Renal cortical epithelial cell (primary cell): Measurements from ENCODE around the gene FAM83F. TPM values are rescaled to one million over a fixed set of nuclear protein-coding genes. Genes with fewer than 3 reads are reported as not detected.
A peak's percentile ranks its signal among the peaks of the same experiment; 100 is the strongest.

Experiments
- DNase-seq: peaks from one replicate; pipeline ENCODE4 v3.0.0-alpha.2; 2011; ENCODE audit warnings: low read depth
- total RNA-seq: library from RNA; depleted of rRNA; stranded (reverse); fragments of >200 nt; gene quantifications from 2 replicates; pipeline ENCODE4 v1.2.3, GENCODE V29; 2014

The FAM83F gene
- total RNA-seq, 1 donor from 2014 or later = 4.6 TPM

DNA sequence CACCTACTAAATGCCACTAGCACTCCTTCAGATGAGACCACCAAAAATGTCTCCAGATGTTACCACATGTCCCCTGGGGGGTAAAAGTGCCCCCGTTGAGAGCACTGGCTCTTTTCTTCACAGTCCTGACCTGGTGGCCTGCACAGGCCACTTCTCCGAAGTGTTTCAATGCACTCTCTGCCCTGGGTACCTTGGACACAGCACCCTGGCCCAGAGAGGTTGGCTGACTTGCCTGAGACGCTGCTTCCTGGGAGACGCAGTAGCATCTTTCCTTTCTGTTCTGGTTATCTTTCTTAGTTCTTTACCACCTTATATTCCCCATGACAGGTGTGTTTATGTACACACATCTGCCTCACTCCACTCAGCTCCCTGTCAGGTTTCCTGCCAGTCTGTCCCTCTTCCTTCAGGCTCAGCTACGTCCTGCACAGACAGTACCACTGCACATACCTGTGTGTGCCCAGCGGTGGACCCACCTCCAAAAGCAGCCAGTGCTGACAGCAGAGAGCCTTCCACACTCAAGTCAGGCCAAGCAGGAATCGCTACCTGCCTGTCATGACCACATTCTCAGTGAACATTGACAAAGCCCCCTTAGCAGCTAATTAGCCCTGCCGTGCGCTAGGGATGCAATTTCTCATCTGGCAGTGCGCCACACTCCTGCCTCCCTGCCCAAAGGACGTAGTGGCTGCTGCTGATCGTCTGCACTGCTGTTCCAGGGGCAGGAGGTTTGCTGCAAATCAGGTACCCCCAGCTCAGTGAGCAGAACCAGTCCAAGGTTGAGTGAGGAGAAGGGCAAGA is 39.0 kb downstream of the FAM83F start:
- no peak for DNase-seq

DNA sequence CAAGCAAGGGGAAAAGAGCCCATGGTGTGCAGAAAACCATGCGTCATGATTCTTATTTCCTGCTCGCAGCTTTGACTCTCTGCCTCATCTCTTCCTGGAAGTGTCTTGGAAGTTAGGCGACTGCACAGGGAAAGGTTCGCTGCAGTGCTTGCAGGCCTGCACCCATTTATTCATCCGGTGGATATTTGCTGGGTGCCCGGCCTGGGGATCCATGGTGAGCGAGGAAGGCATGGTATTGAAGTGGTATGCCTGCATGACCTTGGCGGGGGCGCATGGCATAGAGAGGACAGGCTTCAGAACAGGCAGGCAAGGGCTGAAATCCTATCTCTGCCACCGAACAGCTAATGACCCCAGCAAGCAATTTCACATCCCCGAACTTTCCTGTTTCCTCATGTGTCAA is 40.6 kb downstream of the FAM83F start:
- no peak for DNase-seq

DNA sequence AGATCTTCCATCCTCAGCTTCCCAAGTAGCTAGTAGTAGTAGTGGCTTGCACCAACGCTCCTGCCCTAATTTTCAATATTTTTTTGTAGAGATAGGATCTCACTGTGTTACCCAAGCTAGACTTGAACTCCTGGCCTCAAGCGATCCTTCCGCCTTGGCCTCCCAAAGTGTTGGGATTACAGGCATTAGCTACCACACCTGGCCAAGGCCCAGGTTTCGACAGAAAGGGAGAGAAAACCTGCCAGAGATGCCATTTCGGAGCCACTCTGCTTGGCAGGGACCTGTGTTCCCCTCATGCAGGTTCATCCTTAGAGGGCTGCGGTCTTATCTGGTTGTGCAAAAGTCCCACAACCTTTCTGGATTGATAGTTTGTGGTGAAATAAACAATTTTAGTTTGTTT is 41.4 kb downstream of the FAM83F start:
- no peak for DNase-seq

DNA sequence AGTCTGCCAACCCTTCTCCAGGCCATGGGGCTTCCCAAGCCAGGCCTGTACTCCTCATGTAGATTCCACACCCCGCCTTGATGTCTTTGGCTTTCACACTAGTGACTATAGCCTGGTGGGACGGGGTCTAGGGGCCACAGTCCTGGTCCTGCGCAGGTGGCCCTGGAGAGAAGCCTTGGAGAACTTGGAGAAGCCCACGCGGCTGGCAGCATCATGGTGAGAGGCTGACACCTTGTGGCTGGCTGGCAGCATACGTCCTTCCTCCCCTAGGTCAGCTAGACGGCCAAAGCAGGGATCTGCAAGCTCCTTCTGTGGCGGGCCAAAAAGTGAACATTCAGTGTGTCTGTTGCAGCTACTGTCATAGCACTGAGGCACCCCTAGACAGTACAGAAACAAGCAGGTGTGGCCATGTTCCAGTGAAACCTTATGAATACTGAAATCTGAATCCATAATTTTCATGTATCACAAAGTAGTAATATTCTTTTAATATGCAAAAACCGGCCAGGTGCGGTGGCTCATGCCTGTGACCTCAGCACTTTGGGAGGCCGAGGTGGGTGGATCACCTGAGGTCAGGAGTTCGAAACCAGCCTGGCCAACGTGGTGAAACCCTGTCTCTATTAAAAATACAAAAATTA is 42.0 kb downstream of the FAM83F start:
- DNase-seq = peak; percentile 54

DNA sequence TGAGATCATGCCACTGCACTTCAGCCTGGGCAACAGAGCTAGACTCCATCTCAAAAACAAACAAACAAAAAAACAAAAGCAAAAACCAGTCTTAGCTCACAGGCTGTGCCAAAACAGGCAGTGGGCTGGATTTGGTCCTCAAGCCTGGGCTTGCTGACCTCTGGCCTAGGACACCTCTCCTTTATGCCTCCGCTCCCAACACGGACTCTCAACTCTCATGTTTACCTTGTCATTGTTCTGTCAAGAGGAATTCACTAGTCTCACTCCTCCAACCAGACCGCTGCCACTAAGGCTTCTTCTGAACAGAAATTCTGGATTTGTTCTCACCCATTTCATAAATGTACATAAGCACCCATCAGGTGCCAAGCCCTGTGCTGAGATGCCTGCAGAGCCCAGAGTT is 42.6 kb downstream of the FAM83F start:
- no peak for DNase-seq

DNA sequence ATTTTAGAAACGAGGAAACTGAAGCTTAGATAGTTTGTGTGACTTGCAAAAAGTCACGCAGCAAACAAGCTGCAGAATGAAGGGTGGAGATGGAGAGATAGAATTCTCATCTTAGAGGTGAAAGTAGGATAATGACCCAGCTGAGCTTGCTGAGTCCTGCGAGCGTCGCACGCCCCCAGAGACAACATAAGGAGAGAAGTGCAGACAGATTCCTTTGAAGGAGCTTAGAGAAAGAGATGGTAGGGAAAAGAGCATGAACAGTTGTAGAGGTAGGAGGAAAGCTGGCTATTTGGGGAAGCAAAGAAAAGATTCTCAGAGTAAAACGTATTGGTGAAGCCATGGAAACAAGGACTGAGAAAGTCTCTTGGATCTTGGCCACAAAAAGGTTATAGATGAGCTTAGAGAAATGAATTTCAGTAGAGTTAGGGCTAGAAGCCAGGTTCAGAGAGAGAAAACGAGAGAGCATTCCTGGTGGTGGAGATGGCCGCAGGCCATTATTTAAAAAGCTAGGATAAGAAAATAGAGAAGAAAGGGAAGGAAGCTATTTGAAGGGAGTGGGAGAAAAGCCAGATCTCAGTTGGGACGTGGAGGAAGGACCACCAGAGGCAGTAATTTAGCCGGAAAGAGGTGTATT is 44.8 kb downstream of the FAM83F start:
- no peak for DNase-seq

DNA sequence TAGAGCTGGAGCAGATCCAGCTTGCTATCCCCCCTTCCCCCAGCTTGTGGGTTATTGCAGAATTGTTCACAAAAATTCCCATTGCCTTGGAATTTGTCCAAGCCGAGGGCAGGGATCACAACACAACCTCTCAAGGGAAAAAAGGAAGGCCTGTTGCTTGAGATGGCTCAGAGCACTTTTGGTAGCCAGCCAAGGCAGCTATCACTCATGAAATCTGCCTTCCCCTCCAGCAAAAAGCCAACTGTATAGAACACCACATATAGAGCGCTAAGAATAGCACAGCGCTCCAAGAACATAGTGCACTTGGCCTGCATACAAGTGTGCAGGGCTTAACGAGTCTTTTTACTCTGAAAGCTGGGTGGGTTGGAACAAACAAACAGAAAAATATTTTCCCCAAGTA is 46.2 kb downstream of the FAM83F start:
- DNase-seq = peak; percentile 88

DNA sequence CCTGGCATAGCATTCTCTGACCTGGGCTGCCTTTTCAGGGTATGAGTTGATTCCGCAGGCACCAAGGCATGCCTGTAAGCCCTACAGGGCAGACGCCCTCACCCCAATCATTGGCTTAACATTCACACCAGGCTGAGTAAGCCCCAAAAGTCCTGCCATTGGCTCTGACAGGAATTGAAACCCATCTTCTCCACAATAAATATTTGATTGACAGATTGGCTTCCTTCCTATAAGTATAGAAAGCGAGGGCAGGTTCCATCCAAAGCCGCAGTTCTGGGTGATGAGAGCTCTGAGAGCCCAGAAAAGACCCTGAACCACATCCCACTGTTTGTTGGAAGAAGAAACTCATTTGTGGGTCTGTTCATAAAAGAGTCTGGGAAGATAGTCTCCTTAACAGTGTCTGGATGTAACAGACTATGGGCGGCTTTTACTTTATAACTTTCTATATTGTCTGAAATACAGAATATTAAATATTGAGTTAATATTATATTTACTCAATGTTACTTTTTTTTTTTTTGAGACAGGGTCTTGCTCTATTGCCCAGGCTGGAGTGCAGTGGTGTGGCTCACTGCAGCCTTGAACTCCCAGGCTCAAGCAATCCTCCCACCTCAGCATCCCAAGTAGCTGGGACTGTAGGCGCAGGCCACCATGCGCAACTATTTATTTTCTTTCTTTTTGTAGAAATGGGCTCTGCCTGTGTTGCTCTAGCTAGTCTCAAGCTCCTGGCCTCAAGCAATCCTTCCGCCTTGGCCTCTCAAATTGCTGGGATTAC is 46.8 kb downstream of the FAM83F start:
- no peak for DNase-seq

DNA sequence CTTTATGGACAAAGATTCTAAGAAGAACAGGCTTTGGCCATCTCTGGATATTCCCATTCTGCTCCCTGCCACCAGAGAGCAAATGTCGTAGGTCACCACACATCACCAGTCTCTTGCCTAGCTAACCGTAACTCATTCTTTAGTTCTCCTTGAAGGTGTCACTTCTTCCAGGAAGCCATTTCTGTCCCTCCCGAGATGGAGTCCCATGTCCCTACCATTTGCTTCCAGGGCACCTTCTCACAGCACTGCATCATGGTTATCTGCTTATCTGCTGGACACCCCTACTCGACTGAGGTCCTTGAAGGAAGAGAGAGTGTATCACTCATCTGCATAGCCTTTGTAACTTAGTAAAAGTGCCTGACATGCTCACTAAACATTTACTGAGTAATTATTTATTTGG is 47.6 kb downstream of the FAM83F start:
- DNase-seq = no peak

DNA sequence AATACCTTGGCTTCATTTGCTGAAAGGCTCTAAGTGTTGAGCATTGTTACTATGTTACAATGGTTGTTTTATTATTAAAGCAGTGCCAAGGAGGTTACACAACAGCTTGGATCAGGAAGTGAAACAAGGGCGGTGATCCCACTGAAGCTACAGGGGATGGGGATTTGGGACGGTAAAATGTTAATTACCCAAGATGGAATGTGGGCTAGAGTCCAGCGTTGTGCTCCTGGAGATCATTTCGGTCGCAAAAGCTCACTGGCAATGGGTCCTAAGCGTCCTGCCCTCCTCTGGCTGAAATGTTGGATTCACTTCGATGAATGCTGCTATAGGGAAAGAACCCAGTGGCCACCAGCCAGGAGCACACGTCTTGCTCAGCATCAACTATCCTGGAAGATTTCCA is 48.3 kb downstream of the FAM83F start:
- DNase-seq = peak; percentile 92

DNA sequence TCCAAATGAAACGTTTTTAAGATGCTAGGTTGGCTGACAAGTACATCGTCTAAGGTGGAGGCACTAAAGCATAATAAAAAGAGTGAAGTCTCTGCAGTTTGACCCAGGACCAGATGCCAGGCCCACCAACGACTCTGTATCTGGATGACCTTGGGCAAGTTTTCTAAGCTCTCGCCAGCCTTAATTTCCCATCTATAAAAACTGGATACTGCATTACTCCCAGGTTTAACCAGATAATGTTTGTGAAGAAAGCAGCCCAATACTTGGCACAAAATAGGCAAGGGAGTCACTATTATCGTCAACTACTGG is 49.0 kb downstream of the FAM83F start:
- DNase-seq = no peak

DNA sequence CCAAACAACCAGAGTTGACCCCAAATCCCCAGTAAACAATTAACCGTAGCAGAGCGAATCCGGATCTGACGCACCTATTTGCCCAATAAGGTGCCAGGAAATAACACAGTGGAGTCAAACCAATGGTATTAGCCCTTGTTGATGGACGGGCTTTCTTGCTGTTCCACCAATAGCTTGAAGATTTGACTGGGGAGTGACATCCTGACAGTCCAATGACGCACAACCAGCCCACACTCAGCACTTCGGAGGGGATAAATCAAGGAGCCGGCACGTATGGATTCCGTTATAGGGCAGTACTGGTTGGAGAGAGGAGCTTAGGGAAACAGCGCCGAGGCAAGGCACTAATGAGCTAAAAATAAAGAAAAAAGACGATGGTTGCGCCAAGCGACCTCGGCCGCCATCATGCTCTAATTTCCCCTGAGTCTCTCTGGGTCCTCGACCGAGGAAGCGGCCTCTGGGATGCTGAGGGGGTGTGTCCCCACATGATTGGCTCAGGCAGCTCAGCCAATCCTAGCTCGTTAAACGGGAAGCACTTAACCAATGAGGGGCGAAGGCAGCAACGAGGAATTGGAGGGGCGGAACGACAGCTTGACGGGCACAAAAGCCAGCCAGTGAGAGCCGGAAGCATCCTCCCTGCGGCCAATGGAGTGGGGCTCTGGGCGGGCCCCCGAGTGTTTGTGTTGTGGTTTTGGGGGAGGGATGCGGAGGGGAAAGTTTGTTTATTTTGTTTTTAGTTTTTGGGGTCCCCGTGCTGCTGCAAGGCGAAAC is 49.5 kb downstream of the FAM83F start:
- peak; percentile 99 for DNase-seq

DNA sequence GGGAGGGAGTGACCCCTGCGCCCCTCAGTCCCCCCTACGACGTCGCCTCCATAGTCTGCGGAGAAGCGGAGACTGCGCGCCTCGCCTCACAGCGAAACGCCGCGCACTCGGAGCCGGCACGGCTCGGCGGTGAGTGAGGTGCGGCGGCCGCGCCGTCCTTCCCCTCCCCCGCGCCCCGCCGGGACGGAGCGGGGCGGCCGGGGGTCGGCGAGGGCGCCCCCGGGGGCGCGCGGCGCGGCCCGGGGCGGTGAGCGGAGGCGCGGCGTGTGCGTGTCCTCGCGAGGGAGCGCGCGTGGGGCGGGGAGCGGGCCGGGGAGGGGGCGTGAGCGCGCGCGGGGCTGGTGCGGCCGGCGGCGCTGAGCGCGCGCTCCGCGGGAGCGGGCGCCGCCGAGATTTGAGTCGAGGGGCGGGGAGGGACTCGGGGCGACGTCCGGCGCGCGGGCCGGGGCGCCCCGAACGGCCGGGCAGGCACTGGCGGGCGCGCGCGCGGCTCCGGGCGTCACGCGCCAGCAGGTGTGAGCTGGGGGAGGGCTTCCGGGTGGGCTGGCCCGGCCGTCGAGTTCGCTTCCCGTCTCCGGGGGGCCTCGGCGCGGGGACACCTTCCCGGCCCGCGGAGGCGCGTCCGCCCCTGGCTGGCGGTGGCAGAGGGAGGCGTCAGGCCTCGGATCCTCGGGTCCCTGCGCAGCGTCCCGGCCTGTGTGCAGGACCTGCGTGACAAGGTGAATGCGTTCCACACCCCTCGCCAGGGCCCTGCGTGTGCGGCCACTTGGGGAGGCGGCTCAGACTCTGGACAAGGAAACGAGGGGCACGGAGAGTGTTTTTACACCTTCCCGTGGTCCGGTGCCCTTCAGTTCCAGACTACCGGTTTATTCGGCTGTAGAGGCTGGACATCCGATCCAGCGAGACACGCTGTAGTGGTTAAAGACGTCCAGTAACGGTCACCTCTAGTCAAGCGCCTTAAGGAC is 50.4 kb downstream of the FAM83F start:
- DNase-seq = peak; percentile 19

DNA sequence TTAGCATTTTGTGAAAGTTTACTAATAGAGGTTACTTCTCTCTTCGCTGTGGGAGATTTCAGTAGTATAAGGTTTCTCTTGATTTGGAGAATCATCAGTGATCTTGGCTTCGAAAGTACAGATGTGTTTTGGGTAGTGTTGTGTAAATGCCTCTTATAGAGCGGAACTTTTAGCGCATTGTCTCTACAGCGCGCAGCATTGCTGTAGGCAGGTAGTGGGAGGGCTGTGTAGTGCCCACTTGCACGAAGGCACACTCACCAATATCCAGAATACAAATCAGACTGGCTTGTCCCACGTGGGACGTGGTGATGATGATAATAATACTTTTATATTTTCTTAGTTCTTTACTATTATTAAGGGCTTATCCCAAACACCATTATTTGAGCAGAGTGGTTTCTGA is 51.4 kb downstream of the FAM83F start:
- no peak for DNase-seq

DNA sequence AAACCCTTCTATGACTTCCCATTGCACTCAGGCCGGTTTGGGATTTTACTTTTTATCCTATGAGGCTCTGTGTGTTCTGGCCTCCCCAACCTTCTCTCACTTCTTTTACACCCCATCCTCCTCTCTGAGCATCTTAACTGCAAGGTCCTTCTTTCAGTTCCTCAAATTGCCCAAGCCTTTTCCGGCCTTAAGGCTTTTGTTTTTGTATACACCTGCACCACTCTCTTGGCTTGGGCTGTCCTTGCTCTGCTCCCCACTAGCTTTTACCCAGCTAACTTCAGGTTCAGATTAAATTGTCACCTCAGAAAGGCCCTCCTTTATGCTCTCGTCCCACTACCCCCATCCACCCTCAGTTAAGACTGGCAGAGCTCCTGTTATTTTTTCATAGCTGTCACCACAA is 55.5 kb downstream of the FAM83F start:
- DNase-seq = no peak

DNA sequence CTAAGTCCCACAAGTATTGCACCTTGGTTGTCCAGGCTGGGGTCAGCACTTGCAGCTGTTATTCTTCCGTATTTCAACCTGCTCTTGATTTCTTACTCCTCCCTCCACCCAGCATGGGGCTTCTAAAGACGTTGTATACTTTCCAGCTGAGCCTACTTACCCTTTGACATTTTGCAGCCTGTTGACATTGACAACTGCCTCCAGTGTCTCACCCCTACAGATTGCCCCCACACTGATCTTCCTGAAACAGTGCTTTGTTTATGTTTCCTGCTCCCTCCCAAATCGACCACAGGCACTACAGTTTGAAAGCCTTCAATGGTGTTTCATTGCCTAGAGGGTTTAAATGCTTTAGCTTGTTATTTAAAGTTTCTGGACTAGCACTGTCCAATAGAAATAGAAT is 56.6 kb downstream of the FAM83F start:
- no peak for DNase-seq

DNA sequence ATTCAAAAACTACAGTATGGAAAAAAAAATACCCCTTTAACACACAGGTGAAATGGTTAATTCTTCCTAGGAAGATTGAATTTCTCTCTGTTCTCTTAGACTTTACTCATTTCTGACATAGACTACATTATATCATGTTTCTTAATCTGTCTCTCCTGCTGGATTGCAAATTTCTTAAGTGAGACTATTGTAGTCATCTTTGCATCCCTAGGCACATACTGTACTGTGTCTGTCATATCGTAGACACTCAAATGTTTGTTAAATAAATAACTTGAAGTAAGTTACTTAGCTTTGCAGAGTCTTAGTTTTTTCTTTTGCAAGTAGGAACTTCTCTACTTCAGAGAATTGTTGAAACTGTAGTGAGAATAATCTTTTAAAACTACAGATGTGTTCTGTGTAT is 58.7 kb downstream of the FAM83F start:
- no peak for DNase-seq

DNA sequence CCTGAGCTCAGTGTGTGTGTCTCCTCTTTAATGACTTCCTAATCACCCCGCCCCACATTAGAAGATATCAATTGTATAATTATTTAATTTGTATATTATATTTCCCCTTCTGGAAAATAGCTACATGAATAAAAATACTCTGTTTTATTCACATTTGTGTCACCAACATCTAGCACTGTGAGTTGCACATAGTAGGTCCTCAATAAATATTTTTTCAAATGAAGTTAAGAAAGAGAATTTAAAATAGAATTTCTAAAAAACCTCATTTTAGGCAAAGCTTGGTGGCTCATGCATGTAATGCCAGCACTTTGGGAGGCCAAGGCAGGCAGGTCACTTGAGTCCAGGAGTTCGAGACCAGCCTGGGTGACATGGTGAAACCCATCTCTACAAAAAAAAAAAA is 59.7 kb downstream of the FAM83F start:
- no peak for DNase-seq

DNA sequence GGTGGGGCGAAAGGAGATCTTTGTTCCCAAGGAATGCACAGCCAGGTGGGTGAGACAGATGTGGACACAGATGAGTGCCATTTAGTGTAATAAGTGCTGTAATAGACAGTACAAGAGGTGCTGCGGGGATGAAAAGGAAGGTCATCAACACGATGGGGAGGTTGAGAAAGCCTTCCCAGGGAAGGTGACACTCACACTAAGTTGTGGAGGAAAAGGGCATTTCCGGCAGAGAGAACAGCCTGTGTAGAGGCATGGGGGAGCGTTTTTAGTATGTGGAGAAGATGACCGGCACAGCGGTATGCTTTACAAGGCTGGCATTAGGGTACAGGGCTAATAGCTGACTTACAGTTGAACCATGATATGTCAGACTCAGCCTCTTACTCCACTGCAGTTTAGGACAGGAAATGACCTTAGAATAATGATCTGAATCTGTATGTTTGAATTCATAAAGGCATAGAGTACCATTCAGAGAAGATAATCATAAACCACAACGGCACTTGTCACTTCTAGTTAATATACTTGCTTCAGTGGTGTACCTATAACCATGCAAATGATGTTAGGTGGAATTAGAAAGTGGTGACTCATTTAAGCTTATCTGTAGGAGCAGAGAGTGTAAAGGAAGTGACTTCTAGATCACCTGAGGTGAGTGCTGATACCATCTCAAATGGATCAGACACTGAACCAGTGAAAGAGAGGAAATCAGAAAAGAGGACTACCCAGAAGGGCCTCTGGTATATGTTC is 60.6 kb downstream of the FAM83F start:
- peak; percentile 36 for DNase-seq

DNA sequence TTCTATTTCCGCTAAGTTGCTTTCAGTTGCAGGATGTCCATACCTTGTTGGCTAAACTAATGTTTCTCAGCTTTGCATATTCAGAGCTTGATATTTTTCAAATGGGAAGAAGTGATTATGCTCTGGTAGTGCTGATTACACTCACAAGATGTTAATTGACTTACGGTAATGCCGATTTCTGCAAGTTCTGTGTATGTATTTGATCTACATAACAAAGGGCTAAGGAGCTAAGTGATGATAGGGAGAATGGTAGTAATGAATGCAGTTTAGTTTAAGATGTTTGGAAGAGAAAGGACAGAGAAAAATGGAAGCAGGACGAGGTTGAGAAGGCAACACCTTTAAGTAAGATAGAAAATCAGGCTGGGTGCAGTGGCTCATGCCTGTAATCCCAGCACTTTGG is 61.4 kb downstream of the FAM83F start:
- DNase-seq = no peak
